Effector memory CD4-positive, alpha-beta T cell (primary cell): ENCODE data around the gene SIGLEC10.
"Not testable (repeated sequence)": the region's sequence is repeated elsewhere in the genome, so short reads cannot be mapped to it uniquely, and the experiment has no call there.

Source experiments
- DNase-seq, 3 donors: peaks; one replicate each; pipeline ENCODE4 v3.0.0-alpha.2; 2020
- H3K27ac ChIP-seq: 2 replicates; pipeline ENCODE4 v1.7.0; 2013; ENCODE audit warnings: mild to moderate bottlenecking, low read length, moderate library complexity; ENCODE audit not compliant: insufficient read depth, poor library complexity, severe bottlenecking
- H3K27me3 ChIP-seq: replicated peaks from 2 replicates; pipeline ENCODE4 v1.7.0; 2013; ENCODE audit warnings: mild to moderate bottlenecking, low read length; ENCODE audit not compliant: insufficient read depth, control insufficient read depth, poor library complexity, severe bottlenecking
- H3K36me3 ChIP-seq: 2 replicates; pipeline ENCODE4 v1.7.0; 2013; ENCODE audit warnings: mild to moderate bottlenecking, low read length, moderate library complexity; ENCODE audit not compliant: control insufficient read depth, insufficient read depth
- H3K4me1 ChIP-seq: 2 replicates; pipeline ENCODE4 v1.7.0; 2013; ENCODE audit warnings: low read length, mild to moderate bottlenecking; ENCODE audit not compliant: control insufficient read depth, insufficient read depth, poor library complexity, severe bottlenecking
- H3K4me3 ChIP-seq: 2 replicates; pipeline ENCODE4 v1.7.0; 2013; ENCODE audit warnings: low read length, low read depth, mild to moderate bottlenecking; ENCODE audit not compliant: insufficient read depth, poor library complexity, severe bottlenecking
- H3K9me3 ChIP-seq: 2 replicates; pipeline ENCODE4 v1.7.0; 2013; ENCODE audit warnings: mild to moderate bottlenecking, low read length, moderate library complexity; ENCODE audit not compliant: control insufficient read depth
- total RNA-seq, 3 donors: gene quantifications; one replicate each; lab custom pipeline; 2026; lab: John Stamatoyannopoulos, UW

The SIGLEC10 gene, protein sequence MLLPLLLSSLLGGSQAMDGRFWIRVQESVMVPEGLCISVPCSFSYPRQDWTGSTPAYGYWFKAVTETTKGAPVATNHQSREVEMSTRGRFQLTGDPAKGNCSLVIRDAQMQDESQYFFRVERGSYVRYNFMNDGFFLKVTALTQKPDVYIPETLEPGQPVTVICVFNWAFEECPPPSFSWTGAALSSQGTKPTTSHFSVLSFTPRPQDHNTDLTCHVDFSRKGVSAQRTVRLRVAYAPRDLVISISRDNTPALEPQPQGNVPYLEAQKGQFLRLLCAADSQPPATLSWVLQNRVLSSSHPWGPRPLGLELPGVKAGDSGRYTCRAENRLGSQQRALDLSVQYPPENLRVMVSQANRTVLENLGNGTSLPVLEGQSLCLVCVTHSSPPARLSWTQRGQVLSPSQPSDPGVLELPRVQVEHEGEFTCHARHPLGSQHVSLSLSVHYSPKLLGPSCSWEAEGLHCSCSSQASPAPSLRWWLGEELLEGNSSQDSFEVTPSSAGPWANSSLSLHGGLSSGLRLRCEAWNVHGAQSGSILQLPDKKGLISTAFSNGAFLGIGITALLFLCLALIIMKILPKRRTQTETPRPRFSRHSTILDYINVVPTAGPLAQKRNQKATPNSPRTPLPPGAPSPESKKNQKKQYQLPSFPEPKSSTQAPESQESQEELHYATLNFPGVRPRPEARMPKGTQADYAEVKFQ
- 0 to 0.97 (median 0.17) reads per million in 3 donors for total RNA-seq

DNA sequence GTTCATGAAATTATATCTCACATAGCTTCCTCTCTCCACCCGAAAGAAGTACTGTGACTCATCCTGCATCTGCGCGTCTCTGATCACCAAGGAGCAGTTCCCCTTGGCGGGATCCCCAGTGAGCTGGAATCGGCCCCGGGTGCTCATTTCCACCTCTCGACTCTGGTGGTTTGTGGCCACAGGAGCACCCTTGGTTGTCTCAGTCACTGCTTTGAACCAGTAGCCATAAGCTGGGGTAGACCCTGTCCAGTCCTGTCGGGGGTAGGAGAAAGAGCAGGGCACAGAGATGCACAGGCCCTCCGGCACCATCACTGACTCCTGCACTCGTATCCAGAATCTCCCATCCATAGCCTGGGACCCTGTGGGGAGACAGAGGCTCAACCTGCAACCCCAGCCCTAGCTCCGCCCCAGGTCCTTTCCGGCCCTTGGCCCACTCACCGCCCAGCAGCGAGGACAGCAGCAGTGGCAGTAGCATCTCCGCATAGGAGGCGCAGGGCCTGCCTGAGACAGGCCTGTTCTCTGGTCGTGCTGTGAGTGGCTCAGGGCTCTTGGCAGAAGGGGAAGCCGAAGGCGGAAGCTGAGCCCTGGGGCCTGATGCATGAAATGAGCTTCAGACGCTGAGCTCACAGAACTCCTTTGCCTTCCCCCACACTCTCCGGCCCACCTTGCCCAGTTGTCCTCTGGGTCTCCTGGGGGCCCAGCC is at the start of gene SIGLEC10:
SIGLEC10 (minus strand) TSS at position 536 of the 703 bp plus-strand sequence; CDS start at position 475, 61 bp downstream.
- Histone ChIP-seq H3K9me3 (no peaks in the 10 kb centered on the region), H3K4me3 (no peak within 1 kb of the TSS), H3K27ac (no peak within 1 kb of the TSS), H3K4me1 (peaks cover 2% of the 10 kb centered on the region), H3K36me3 (no peaks in the 10 kb centered on the region), H3K27me3 (peaks cover 10% of the 10 kb centered on the region)
- DNase-seq: no peak

DNA sequence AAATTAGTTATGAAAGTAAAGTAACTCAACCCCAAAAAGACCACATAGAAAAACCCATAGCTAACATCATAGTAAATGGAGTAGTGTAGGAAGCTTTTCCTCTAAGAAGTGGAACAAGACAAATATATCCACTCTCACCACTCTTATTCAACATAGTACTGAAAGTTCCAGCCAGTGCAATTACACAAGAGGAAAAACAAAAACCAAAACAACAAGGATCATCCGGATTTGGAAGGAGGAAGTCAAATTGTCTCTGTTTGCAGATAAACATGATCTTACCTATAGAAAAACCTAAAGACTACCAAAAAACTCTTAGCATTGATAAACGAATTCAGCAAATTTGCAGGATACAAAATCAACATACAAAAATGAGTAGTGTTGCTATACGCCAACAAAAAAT is 49.3 kb upstream of the SIGLEC10 start:
- DNase-seq: no peak
- H3K4me1 ChIP-seq: no peaks in the 10 kb centered on the region
- H3K4me3 ChIP-seq: no peak overlapping the region
- no peak overlapping the region for H3K27ac ChIP-seq
- no peaks in the 10 kb centered on the region for H3K36me3 ChIP-seq
- H3K9me3 ChIP-seq: no peaks in the 10 kb centered on the region
- peaks cover 10% of the 10 kb centered on the region for H3K27me3 ChIP-seq

DNA sequence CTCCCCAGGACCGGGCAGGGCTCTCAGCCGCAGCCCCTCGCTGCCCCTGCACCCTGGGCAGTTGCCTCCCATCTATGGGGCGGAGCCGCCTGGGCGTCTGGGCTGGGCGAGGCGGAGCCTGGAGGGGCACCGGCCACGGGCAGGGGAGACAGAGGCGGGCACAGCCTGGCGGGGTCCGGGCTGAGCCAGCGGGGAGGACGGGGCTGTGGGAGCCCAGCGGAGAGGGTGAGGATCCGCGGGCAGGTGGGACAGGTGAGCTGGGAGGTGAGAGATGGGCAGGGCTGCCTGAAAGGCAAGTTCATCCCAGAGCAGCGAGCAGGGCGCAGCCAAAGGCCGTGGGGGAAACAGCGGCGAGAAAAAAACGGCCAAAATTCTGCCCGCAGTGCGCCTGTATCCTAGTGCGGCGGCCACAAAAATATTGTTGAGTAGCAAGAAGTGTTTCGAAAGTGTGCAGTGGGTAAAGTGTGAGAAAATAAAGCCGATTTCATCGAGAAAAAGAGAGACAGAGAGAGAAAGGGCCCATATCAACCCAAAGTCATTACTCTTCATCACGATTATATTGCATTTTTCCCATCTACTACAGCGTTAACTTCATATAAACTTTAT is 46.6 kb upstream of the SIGLEC10 start:
- not testable (repeated sequence) for H3K4me1 ChIP-seq, H3K27me3 ChIP-seq, H3K27ac ChIP-seq, H3K4me3 ChIP-seq, H3K9me3 ChIP-seq, H3K36me3 ChIP-seq, DNase-seq

DNA sequence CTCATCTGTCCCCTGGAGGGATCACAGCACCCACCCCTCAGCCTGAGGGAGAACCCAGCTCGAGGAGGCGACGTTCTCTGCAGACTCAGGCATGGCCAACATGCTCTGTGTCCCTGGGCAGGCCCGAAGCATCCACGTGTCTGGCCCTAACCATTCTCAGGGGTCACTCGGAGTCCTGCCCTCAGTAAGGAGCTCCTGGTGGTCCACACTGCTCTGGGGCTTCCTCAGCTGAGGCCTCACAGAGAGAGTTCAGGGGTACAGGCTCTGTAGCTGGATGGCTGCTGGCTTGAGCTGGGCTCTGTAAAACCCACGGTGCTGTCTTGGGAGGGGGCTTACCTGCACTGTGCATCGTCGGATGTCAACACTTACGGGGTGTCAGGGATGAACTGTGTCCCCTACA is 45.2 kb upstream of the SIGLEC10 start:
- no peak for DNase-seq
- Histone ChIP-seq H3K4me3 (no peak overlapping the region), H3K4me1 (no peaks in the 10 kb centered on the region), H3K27ac (no peak overlapping the region), H3K36me3 (no peaks in the 10 kb centered on the region), H3K27me3 (peaks cover 10% of the 10 kb centered on the region), H3K9me3 (no peaks in the 10 kb centered on the region)

DNA sequence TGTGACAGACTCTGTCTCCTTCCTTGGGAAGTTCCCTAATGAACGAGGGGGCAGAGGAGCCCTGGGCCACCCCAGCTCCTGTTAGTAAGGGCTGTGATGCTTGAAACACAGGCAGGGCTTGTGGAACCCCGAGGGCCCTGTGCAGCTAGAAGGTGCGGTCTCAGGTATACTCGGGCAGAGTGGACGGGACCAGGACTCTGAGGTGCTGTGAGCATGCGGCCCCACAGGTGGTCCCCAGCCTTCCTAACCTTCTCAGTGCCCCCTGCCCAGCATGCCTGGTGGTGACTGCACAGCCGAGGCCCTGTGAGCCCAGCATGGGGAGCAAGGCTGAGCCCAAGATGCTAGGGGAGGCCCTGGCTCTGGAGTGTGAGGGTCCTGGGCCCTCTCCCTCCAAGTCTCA is 44.8 kb upstream of the SIGLEC10 start:
- no peak for DNase-seq
- H3K27me3 ChIP-seq: peaks cover 10% of the 10 kb centered on the region
- H3K36me3 ChIP-seq: no peaks in the 10 kb centered on the region
- no peaks in the 10 kb centered on the region for H3K4me1 ChIP-seq
- no peak overlapping the region for H3K4me3 ChIP-seq
- no peak overlapping the region for H3K27ac ChIP-seq
- no peaks in the 10 kb centered on the region for H3K9me3 ChIP-seq

DNA sequence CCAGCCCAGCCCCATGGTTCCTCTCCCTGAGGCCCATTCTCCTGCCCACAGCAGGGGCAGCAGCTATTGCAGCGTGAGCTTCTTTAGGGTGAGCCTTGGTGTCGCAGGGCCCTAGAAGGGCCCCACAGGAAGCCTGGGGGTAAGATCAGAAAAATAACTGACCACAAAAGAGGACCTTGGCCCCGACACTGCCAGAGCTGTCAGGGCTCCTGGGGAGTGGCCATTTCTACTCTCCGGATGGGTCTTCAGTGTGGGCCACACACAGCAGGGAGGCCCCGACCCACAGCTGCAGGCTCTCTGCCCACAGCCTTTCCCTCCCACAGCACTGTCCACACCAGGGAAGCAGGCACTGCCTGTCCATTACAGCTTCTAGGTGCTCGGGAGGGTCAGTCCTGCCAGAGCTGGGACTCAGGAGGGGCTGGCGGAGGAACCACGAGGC is 44.3 kb upstream of the SIGLEC10 start:
- Histone ChIP-seq H3K27ac (no peak overlapping the region), H3K36me3 (no peaks in the 10 kb centered on the region), H3K4me1 (no peaks in the 10 kb centered on the region), H3K9me3 (no peaks in the 10 kb centered on the region), H3K4me3 (no peak overlapping the region), H3K27me3 (peaks cover 10% of the 10 kb centered on the region)
- DNase-seq: no peak

DNA sequence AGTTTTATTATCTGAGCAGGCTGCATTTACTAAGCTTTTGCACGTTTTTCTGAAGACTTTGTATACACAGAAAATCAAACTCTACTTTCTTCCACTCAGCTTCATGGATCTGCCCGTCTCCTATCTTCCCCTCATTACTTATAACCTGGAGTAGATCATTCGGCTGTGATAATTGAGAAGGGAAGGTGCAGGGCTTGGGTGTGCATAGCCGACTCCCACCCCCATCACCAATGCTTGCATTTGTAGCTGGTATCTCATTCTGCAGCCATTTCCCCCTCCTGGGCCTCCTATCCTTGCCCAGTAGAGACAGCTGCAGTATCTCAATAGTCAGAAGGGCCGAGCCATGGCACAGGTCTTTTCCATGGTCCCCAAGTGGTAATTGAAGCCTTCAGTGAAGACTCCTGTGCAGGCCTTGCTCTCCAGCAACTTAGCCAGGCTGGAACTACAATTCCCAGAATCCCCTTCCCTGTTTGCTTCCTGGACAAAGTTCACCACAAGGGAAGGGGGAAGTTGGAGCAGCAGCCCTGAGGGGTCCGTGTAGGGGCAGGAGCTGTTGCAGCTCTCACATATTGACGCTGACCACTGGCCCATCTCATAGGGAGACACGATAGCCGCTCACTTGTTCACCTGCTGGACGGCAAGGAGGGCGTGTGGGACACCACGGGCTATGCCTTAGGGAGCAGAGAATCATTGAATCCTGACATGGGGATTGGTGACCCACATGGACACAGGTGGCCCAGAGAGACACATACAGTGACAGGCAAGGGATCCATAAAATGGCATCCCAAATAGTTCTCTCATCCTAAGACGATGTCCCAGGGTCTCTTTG is 42.9 kb upstream of the SIGLEC10 start:
- Histone ChIP-seq H3K9me3 (no peaks in the 10 kb centered on the region), H3K36me3 (no peaks in the 10 kb centered on the region), H3K27me3 (peaks cover 10% of the 10 kb centered on the region), H3K27ac (no peak overlapping the region), H3K4me1 (no peaks in the 10 kb centered on the region), H3K4me3 (no peak overlapping the region)
- DNase-seq: no peak

DNA sequence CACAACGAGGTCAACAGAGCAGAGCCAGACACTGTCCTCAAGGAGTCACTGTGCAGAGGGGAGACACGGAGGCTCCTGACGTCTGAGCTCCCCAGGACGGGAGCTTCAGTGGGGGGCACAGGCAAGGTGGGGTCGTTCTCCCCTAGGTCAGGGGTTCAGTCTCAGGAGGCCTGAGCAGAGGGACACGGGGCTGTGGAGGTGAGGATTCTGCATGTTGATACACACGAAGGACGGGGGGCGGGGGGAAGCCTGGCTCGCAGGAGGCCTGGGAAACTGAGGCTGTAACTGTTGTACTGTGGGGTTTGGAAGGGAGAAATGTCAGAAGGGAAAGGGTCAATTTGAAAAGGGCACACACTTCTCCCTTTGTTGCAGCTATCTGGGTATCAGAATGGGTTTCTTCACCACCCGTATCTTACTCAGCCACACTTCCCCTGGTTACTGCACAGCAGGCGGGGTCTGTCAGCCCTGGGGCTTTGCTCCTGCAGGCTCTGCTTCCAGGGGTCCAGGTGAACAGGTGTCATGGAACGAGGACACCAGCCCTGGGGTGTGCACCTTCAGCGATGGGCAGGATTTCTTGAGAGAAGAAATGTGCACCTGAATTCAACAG is 41.6 kb upstream of the SIGLEC10 start:
- H3K36me3 ChIP-seq: no peaks in the 10 kb centered on the region
- no peak overlapping the region for H3K27ac ChIP-seq
- H3K9me3 ChIP-seq: no peaks in the 10 kb centered on the region
- DNase-seq: no peak
- H3K27me3 ChIP-seq: peaks cover 10% of the 10 kb centered on the region
- H3K4me3 ChIP-seq: no peak overlapping the region
- H3K4me1 ChIP-seq: no peaks in the 10 kb centered on the region
